Measurements from ENCODE around the gene HRH1.
"Not testable (repeated sequence)": the region's sequence is repeated elsewhere in the genome, so short reads cannot be mapped to it uniquely, and the experiment has no call there.

HRH1 gene

DNA sequence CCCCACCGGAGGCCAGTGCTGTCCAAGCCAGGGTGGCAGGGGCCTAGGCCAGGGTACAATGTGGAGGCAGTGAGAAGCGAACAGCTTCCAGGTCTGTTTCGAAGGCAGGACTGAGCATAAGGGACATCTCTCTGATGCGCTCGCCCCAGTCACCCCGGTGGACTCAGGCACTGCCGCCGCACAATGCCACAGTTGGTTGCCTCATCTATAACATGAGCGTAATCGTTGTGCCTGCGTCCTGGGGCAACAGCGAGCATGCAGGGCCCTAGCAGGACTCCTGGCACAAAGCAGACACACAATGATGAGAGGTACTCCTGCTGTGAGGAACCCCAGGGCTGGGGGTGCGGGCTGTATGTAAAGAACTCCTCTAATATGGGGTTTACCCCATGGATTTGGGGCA, 14.1 kb downstream of the HRH1 start:
- Histone ChIP-seq H3K36me3 (ENCODE audit: control insufficient read depth in 1 of 2, insufficient read depth in 2 of 2, low read length in 2 of 2) (no peaks in the 10 kb centered on the region), H3K9me3 (ENCODE audit: control insufficient read depth in 1 of 2, low read length in 2 of 2) (no peaks in the 10 kb centered on the region), H3K4me3 (ENCODE audit: low read depth in 1 of 2, low read length in 2 of 2) (no peak overlapping the region), H3K4me1 (ENCODE audit: control insufficient read depth in 1 of 2, insufficient read depth in 2 of 2, low read length in 2 of 2) (no peaks in the 10 kb centered on the region), H3K27me3 (ENCODE audit: control insufficient read depth in 1 of 2, insufficient read depth in 2 of 2, low read length in 2 of 2) (no peaks in the 10 kb centered on the region), H3K27ac (ENCODE audit: low read depth, low read length) (no peak overlapping the region), H3K9ac (ENCODE audit: low read depth in 1 of 2, low read length in 2 of 2) (no peak overlapping the region)

DNA sequence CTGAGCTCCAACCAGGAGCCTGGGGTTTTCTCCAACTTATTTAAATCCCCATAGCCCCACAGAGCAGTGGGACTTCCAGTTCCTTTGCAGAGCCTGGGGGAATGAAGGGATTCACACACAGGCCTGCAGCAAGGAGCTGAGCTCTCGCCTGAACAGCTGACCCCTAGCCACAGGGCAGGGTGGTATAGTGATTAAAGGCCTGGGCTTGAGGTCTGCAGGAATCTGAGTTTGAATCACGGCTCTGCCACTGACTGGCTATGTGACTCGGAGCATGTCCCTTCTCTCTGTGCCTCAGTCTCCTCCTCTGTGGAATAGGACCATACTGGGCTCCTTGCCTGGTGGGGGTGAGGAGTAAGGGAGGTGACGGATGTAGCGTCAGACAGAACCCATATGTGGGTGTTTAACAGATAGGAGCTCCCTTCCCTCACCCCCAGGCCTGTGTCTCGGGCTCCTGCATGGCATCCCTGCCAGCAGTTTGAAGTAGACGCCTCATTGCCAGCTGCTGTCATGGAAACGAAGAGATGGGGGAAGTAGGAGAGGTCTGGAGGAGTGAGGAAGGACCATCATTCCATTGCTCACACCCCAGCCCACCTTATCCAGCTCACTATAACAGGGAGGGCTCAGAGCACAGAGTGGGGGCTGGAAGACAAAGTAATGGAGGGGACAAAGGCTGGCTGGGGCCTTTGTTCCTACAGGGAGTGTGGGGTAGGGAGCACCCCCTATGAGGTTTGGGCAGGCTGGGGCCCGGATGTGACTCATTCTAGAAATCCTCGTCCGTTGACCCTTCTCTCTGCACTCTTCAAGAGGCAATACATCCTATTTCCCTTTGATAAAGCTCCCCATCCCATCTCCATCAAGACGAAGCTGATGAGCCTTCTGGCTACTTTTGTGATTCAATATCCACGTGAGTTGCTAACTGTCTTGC, 14.8 kb downstream of the HRH1 start:
- Histone ChIP-seq H3K9me3 (ENCODE audit: control insufficient read depth in 1 of 2, low read length in 2 of 2) (no peaks in the 10 kb centered on the region), H3K36me3 (ENCODE audit: control insufficient read depth in 1 of 2, insufficient read depth in 2 of 2, low read length in 2 of 2) (no peaks in the 10 kb centered on the region), H3K27ac (ENCODE audit: low read depth, low read length) (no peak overlapping the region), H3K4me1 (ENCODE audit: control insufficient read depth in 1 of 2, insufficient read depth in 2 of 2, low read length in 2 of 2) (no peaks in the 10 kb centered on the region), H3K27me3 (ENCODE audit: control insufficient read depth in 1 of 2, insufficient read depth in 2 of 2, low read length in 2 of 2) (no peaks in the 10 kb centered on the region), H3K9ac (ENCODE audit: low read depth in 1 of 2, low read length in 2 of 2) (no peak overlapping the region), H3K4me3 (ENCODE audit: low read depth in 1 of 2, low read length in 2 of 2) (no peak overlapping the region)

GRCh38 chr3:11170052-11170770, 15.9 kb downstream of the HRH1 start:
- no peaks in the 10 kb centered on the region for H3K4me1 ChIP-seq (ENCODE audit: control insufficient read depth in 1 of 2, insufficient read depth in 2 of 2, low read length in 2 of 2)
- no peak overlapping the region for H3K4me3 ChIP-seq (ENCODE audit: low read depth in 1 of 2, low read length in 2 of 2)
- H3K9ac ChIP-seq (ENCODE audit: low read depth in 1 of 2, low read length in 2 of 2) = no peak overlapping the region
- H3K27me3 ChIP-seq (ENCODE audit: control insufficient read depth in 1 of 2, insufficient read depth in 2 of 2, low read length in 2 of 2) = no peaks in the 10 kb centered on the region
- no peak overlapping the region for H3K27ac ChIP-seq (ENCODE audit: low read depth, low read length)
- no peaks in the 10 kb centered on the region for H3K36me3 ChIP-seq (ENCODE audit: control insufficient read depth in 1 of 2, insufficient read depth in 2 of 2, low read length in 2 of 2)
- H3K9me3 ChIP-seq (ENCODE audit: control insufficient read depth in 1 of 2, low read length in 2 of 2) = no peaks in the 10 kb centered on the region

GRCh38 chr3:11172096-11172690, 17.9 kb downstream of the HRH1 start:
- Histone ChIP-seq H3K4me3 (ENCODE audit: low read depth in 1 of 2, low read length in 2 of 2) (no peak overlapping the region), H3K9me3 (ENCODE audit: control insufficient read depth in 1 of 2, low read length in 2 of 2) (no peaks in the 10 kb centered on the region), H3K27ac (ENCODE audit: low read depth, low read length) (no peak overlapping the region), H3K9ac (ENCODE audit: low read depth in 1 of 2, low read length in 2 of 2) (no peak overlapping the region), H3K4me1 (ENCODE audit: control insufficient read depth in 1 of 2, insufficient read depth in 2 of 2, low read length in 2 of 2) (no peaks in the 10 kb centered on the region), H3K36me3 (ENCODE audit: control insufficient read depth in 1 of 2, insufficient read depth in 2 of 2, low read length in 2 of 2) (no peaks in the 10 kb centered on the region), H3K27me3 (ENCODE audit: control insufficient read depth in 1 of 2, insufficient read depth in 2 of 2, low read length in 2 of 2) (no peaks in the 10 kb centered on the region)

DNA sequence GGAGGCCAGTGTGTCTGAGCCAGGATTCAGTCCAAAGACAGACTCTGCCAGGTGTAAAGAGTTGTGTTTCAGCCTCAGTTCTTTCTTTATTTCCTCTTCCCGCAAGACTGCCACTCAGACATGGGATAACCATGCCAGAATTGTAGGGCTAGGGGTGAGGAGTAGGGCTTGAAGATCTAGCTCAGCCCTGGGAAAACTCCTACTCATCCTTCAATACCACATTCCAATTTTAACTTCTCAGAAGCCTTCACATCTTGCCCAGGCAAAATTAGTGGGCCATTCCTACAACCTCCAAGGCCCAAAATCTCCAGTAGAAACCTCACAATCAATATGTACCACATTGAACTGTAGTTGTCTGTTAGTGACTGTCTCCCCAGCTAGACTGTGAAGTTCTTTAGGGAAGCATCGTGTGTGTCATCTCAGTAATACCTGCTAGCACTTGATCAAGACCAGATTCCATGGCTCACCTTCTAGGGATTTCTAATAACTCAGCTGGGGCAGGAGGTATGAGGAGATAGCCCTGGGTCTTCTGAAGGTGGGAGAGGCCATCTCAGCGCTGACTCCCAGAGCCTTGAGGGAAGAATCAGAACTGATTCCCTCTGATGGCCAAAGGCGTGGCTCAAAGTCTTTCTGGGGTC, 19.7 kb downstream of the HRH1 start:
- H3K4me3 ChIP-seq (ENCODE audit: low read depth in 1 of 2, low read length in 2 of 2) = no peak overlapping the region
- no peak overlapping the region for H3K9ac ChIP-seq (ENCODE audit: low read depth in 1 of 2, low read length in 2 of 2)
- H3K4me1 ChIP-seq (ENCODE audit: control insufficient read depth in 1 of 2, insufficient read depth in 2 of 2, low read length in 2 of 2) = no peaks in the 10 kb centered on the region
- no peaks in the 10 kb centered on the region for H3K27me3 ChIP-seq (ENCODE audit: control insufficient read depth in 1 of 2, insufficient read depth in 2 of 2, low read length in 2 of 2)
- no peak overlapping the region for H3K27ac ChIP-seq (ENCODE audit: low read depth, low read length)
- no peaks in the 10 kb centered on the region for H3K36me3 ChIP-seq (ENCODE audit: control insufficient read depth in 1 of 2, insufficient read depth in 2 of 2, low read length in 2 of 2)
- no peaks in the 10 kb centered on the region for H3K9me3 ChIP-seq (ENCODE audit: control insufficient read depth in 1 of 2, low read length in 2 of 2)

DNA sequence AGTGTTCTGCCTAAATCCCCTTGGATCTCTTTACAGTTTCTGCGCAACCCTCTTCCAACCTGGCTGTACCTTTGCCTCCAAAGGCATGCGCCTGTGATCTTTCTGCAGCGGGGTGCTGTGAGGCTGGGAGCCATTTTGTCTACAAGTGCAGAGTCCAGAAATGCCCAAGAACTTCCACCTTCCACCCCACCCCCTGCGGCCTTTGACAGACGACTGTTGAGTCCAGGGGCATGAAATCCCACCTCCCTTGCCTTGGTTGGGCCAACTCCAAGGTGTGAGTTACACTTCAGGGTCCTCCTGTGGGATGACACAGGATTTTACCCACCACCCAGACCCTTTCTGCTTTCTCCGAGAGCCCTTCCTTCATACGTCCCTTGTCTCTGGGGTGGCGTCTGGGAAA, 24.1 kb downstream of the HRH1 start:
- Histone ChIP-seq H3K27me3 (ENCODE audit: control insufficient read depth in 1 of 2, insufficient read depth in 2 of 2, low read length in 2 of 2) (no peaks in the 10 kb centered on the region), H3K27ac (ENCODE audit: low read depth, low read length) (no peak overlapping the region), H3K9ac (ENCODE audit: low read depth in 1 of 2, low read length in 2 of 2) (no peak overlapping the region), H3K9me3 (ENCODE audit: control insufficient read depth in 1 of 2, low read length in 2 of 2) (no peaks in the 10 kb centered on the region), H3K4me3 (ENCODE audit: low read depth in 1 of 2, low read length in 2 of 2) (no peak overlapping the region), H3K4me1 (ENCODE audit: control insufficient read depth in 1 of 2, insufficient read depth in 2 of 2, low read length in 2 of 2) (no peaks in the 10 kb centered on the region), H3K36me3 (ENCODE audit: control insufficient read depth in 1 of 2, insufficient read depth in 2 of 2, low read length in 2 of 2) (no peaks in the 10 kb centered on the region)

- H3K4me1 ChIP-seq (ENCODE audit: control insufficient read depth in 1 of 2, insufficient read depth in 2 of 2, low read length in 2 of 2); H3K27me3 ChIP-seq (ENCODE audit: control insufficient read depth in 1 of 2, insufficient read depth in 2 of 2, low read length in 2 of 2); H3K4me3 ChIP-seq (ENCODE audit: low read depth in 1 of 2, low read length in 2 of 2): not testable (repeated sequence)
These were observed 30.2 kb downstream of the HRH1 start for GRCh38 chr3:11184328-11184969.

GRCh38 chr3:11185144-11185543, 30.9 kb downstream of the HRH1 start:
- no peak overlapping the region for H3K9ac ChIP-seq (ENCODE audit: low read depth in 1 of 2, low read length in 2 of 2)
- H3K27me3 ChIP-seq (ENCODE audit: control insufficient read depth in 1 of 2, insufficient read depth in 2 of 2, low read length in 2 of 2) = no peaks in the 10 kb centered on the region
- H3K4me3 ChIP-seq (ENCODE audit: low read depth in 1 of 2, low read length in 2 of 2) = no peak overlapping the region
- H3K4me1 ChIP-seq (ENCODE audit: control insufficient read depth in 1 of 2, insufficient read depth in 2 of 2, low read length in 2 of 2) = no peaks in the 10 kb centered on the region
- H3K27ac ChIP-seq (ENCODE audit: low read depth, low read length) = no peak overlapping the region
- no peaks in the 10 kb centered on the region for H3K36me3 ChIP-seq (ENCODE audit: control insufficient read depth in 1 of 2, insufficient read depth in 2 of 2, low read length in 2 of 2)
- no peaks in the 10 kb centered on the region for H3K9me3 ChIP-seq (ENCODE audit: control insufficient read depth in 1 of 2, low read length in 2 of 2)

More at GRCh38 chr3:11184328-11184969, 30.2 kb downstream of the HRH1 start:
- H3K36me3 ChIP-seq (ENCODE audit: control insufficient read depth in 1 of 2, insufficient read depth in 2 of 2, low read length in 2 of 2); H3K9ac ChIP-seq (ENCODE audit: low read depth in 1 of 2, low read length in 2 of 2); H3K27ac ChIP-seq (ENCODE audit: low read depth, low read length); H3K9me3 ChIP-seq (ENCODE audit: control insufficient read depth in 1 of 2, low read length in 2 of 2): not testable (repeated sequence)

DNA sequence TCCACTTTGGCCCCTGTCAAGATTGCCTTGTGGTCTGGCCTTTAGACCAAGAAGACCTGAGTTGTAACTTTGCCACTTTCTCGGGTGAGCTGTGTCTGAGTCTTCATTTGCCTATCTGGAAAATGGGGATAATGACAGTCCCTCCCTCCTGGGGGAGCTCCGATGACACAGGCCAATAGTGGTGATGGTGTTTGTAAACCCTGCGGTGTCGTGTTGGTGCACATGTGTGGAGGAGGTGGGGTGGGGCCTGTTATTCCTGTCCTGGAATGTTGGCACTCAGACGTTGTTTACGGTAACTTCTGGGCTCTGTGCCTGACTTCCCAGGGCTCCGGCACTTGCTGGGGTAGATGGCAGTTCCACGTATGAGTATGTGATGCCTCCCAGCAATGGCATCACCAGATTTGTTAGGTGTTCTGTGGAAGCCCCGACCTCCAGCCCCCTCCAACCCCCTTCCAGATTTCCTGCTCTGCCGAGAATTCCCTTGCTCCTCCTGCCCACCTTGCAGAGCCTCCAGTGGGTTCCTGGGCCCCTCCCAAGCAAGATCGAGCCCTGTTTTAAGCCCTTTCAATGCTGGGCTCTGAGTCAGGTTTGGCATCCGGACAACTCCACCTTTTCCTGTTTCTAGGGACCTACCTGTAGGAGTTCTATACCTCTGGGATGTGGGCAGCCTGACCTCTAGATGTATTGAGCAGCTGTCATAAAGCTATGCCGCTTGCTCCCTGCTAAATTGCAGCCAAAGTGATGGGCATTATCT, 31.4 kb downstream of the HRH1 start:
- H3K27me3 ChIP-seq (ENCODE audit: control insufficient read depth in 1 of 2, insufficient read depth in 2 of 2, low read length in 2 of 2) = no peaks in the 10 kb centered on the region
- H3K9me3 ChIP-seq (ENCODE audit: control insufficient read depth in 1 of 2, low read length in 2 of 2) = no peaks in the 10 kb centered on the region
- H3K27ac ChIP-seq (ENCODE audit: low read depth, low read length) = no peak overlapping the region
- H3K36me3 ChIP-seq (ENCODE audit: control insufficient read depth in 1 of 2, insufficient read depth in 2 of 2, low read length in 2 of 2) = no peaks in the 10 kb centered on the region
- H3K9ac ChIP-seq (ENCODE audit: low read depth in 1 of 2, low read length in 2 of 2) = no peak overlapping the region
- no peaks in the 10 kb centered on the region for H3K4me1 ChIP-seq (ENCODE audit: control insufficient read depth in 1 of 2, insufficient read depth in 2 of 2, low read length in 2 of 2)
- H3K4me3 ChIP-seq (ENCODE audit: low read depth in 1 of 2, low read length in 2 of 2) = no peak overlapping the region
